HepG2 (cell line): ENCODE measurements around the gene SIGLEC8. TPM values are rescaled to one million over a fixed set of nuclear protein-coding genes. Genes with fewer than 3 reads are reported as not detected.

Source experiments
- ASH2L ChIP-seq: fragments of 300-600, 200-600 bp; sonication (generic); IDR thresholded peaks from 2 replicates; pipeline ENCODE4 v1.7.0; 2017; ENCODE audit warnings: low read depth, mild to moderate bottlenecking, moderate library complexity, mixed read lengths, low read length; ENCODE audit not compliant: insufficient read length
- CBX5 ChIP-seq: sonication (generic); formaldehyde crosslinking; IDR thresholded peaks from 2 replicates; pipeline ENCODE4 v1.4.0; 2020; ENCODE audit warnings: missing genetic modification reagents, borderline replicate concordance
- FOSL2 ChIP-seq: sonication (generic); formaldehyde crosslinking; IDR thresholded peaks from 2 replicates; pipeline ENCODE4 v1.4.0; 2020; ENCODE audit warnings: missing genetic modification reagents
- KLF9 ChIP-seq: IDR thresholded peaks from 2 replicates; pipeline ENCODE4 v1.6.1; 2016; ENCODE audit warnings: low read depth
- NFE2L1 ChIP-seq: sonication (generic); formaldehyde crosslinking; IDR thresholded peaks from 2 replicates; pipeline ENCODE4 v1.4.0; 2020; ENCODE audit warnings: missing genetic modification reagents, mild to moderate bottlenecking, borderline replicate concordance
- NFRKB ChIP-seq: fragments of 450-650 bp; IDR thresholded peaks from 2 replicates; pipeline ENCODE4 v1.6.1; 2017
- PHF20 ChIP-seq: sonication (generic); formaldehyde crosslinking; IDR thresholded peaks from 2 replicates; pipeline ENCODE4 v1.5.0; 2020; ENCODE audit warnings: mild to moderate bottlenecking, missing genetic modification reagents
- REPIN1 ChIP-seq: sonication (generic); formaldehyde crosslinking; IDR thresholded peaks from 2 replicates; pipeline ENCODE4 v1.8.0; 2022; ENCODE audit warnings: missing genetic modification reagents, low read depth, mild to moderate bottlenecking, borderline replicate concordance
- SMC3 ChIP-seq: IDR thresholded peaks from 2 replicates; pipeline ENCODE4 v1.6.1; 2011; ENCODE audit warnings: low read length, improper control_type of control experiment
- TAF1 ChIP-seq: sonication (generic); formaldehyde crosslinking; IDR thresholded peaks from 2 replicates; pipeline ENCODE4 v1.4.0; 2020; ENCODE audit warnings: missing genetic modification reagents
- ZNF225 ChIP-seq: sonication (generic); formaldehyde crosslinking; IDR thresholded peaks from 2 replicates; pipeline ENCODE4 v1.4.0; 2020; ENCODE audit warnings: mild to moderate bottlenecking, missing genetic modification reagents
- ZNF552 ChIP-seq: sonication (generic); formaldehyde crosslinking; IDR thresholded peaks from 2 replicates; pipeline ENCODE4 v1.9.0; 2022; ENCODE audit warnings: missing genetic modification reagents, mild to moderate bottlenecking, borderline replicate concordance
- ZNF768 ChIP-seq: sonication (generic); formaldehyde crosslinking; IDR thresholded peaks from 2 replicates; pipeline ENCODE4 v1.4.0; 2020; ENCODE audit warnings: missing genetic modification reagents
- ZNF773 ChIP-seq: sonication (generic); formaldehyde crosslinking; IDR thresholded peaks from 2 replicates; pipeline ENCODE4 v1.4.0; 2020; ENCODE audit warnings: missing genetic modification reagents, borderline replicate concordance
- polyA plus RNA-seq, 8 experiments: library from polyadenylated mRNA; depleted of rRNA in 3 of 8; stranded (reverse) in 7 of 8; unstranded in 1 of 8; fragments of >200 nt; fragmentation: Illumina TruSeq in 4 of 8; extraction: Trizol in 4 of 8; gene quantifications; 2 replicates each; pipeline versions ENCODE4 v1.2.1 to v1.2.3, GENCODE V29; 2011 to 2016; ENCODE audit warnings: low read depth in 4 of 8, missing spikeins in 1 of 8, mixed read lengths in 1 of 8; ENCODE audit not compliant: insufficient read depth in 1 of 8
- total RNA-seq, 5 experiments: library from RNA; depleted of rRNA; stranded (reverse); fragments of >200 nt; fragmentation: Illumina TruSeq; extraction: Trizol; gene quantifications; 2 replicates each; pipeline ENCODE4 v1.2.3, GENCODE V29; 2016; ENCODE audit warnings: low read depth in 1 of 5
- TF ChIP-seq, protein P1 (sequence below): sonication (generic); formaldehyde crosslinking; conservative IDR thresholded peaks from 2 replicates; pipeline ENCODE4 v1.5.0; 2020; ENCODE audit warnings: missing genetic modification reagents
- TF ChIP-seq, protein P2 (sequence below): sonication (generic); formaldehyde crosslinking; IDR thresholded peaks from 2 replicates; pipeline ENCODE4 v1.5.0; 2020; ENCODE audit warnings: missing genetic modification reagents
- TF ChIP-seq, protein P3 (sequence below): sonication (generic); formaldehyde crosslinking; IDR thresholded peaks from 2 replicates; pipeline ENCODE4 v1.4.0; 2020; ENCODE audit warnings: mild to moderate bottlenecking, missing genetic modification reagents
- TF ChIP-seq, protein P4 (sequence below): sonication (generic); formaldehyde crosslinking; IDR thresholded peaks from 2 replicates; pipeline ENCODE4 v1.8.1; 2023; ENCODE audit warnings: missing genetic modification reagents, mild to moderate bottlenecking, borderline replicate concordance
- TF ChIP-seq, protein P5 (sequence below): sonication (generic); formaldehyde crosslinking; IDR thresholded peaks from 2 replicates; pipeline ENCODE4 v1.5.0; 2020; ENCODE audit warnings: missing genetic modification reagents
- TF ChIP-seq, protein P6 (sequence below): sonication (generic); formaldehyde crosslinking; IDR thresholded peaks from 2 replicates; pipeline ENCODE4 v1.4.0; 2020; ENCODE audit warnings: mild to moderate bottlenecking, low read depth, missing genetic modification reagents
- TF ChIP-seq, protein P7 (sequence below): sonication (generic); formaldehyde crosslinking; IDR thresholded peaks from 2 replicates; pipeline ENCODE4 v1.5.0; 2020; ENCODE audit warnings: mild to moderate bottlenecking, missing genetic modification reagents, borderline replicate concordance

Gene SIGLEC8
- total and polyA plus RNA-seq, 2 of the 13 experiments (the other 11 are each of a cell fraction or from before 2014, with no cell fraction given): not detected

DNA sequence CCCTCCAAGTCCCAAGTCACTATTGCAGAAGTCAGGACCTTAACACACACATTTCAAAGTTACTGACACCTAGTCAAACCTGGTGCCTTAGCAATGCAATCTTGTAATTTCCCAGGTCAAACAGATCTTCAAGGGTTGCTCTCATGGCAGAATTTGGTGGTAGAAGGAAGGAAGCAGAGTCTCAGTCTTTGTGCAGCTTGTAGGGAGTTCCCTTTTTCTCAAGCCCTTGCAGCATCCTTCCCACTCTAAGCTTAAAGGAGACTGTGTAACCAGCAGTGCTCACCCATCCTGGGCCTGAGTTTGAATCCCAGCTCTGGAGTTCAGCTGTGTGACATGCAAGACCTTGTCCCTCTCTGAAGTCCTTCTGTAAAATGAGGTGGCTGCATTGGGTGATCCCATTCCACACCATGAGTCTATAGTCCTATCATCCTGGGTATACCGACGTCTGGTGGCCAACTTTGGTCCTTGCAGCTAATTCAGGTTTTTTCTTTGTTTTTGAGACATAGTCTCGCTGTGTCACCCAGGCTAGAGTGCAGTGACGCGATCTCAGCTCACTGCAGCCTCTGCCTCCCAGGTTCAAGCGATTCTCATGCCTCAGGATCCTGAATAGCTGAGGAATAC, 50.6 kb downstream of the SIGLEC8 start (continued):
- TF ChIP-seq, protein P1, sequence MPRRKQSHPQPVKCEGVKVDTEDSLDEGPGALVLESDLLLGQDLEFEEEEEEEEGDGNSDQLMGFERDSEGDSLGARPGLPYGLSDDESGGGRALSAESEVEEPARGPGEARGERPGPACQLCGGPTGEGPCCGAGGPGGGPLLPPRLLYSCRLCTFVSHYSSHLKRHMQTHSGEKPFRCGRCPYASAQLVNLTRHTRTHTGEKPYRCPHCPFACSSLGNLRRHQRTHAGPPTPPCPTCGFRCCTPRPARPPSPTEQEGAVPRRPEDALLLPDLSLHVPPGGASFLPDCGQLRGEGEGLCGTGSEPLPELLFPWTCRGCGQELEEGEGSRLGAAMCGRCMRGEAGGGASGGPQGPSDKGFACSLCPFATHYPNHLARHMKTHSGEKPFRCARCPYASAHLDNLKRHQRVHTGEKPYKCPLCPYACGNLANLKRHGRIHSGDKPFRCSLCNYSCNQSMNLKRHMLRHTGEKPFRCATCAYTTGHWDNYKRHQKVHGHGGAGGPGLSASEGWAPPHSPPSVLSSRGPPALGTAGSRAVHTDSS (CRISPR knock-in tag): no peak
- TF ChIP-seq, protein P2, sequence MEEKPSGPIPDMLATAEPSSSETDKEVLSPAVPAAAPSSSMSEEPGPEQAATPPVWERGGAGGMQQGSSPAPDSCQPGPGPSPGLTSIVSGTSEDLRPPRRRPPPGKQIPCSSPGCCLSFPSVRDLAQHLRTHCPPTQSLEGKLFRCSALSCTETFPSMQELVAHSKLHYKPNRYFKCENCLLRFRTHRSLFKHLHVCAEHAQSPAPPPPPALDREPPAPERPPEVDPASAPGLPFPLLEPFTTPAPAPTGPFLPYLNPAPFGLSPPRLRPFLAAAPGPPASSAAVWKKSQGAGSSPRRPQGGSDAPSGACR: no peak
- TF ChIP-seq, protein P3, sequence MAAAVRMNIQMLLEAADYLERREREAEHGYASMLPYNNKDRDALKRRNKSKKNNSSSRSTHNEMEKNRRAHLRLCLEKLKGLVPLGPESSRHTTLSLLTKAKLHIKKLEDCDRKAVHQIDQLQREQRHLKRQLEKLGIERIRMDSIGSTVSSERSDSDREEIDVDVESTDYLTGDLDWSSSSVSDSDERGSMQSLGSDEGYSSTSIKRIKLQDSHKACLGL (CRISPR knock-in tag): no peak
- TF ChIP-seq, protein P4, sequence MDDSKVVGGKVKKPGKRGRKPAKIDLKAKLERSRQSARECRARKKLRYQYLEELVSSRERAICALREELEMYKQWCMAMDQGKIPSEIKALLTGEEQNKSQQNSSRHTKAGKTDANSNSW (CRISPR knock-in tag): no peak
- TF ChIP-seq TAF1 (CRISPR knock-in tag): no peak
- TF ChIP-seq, protein P5, sequence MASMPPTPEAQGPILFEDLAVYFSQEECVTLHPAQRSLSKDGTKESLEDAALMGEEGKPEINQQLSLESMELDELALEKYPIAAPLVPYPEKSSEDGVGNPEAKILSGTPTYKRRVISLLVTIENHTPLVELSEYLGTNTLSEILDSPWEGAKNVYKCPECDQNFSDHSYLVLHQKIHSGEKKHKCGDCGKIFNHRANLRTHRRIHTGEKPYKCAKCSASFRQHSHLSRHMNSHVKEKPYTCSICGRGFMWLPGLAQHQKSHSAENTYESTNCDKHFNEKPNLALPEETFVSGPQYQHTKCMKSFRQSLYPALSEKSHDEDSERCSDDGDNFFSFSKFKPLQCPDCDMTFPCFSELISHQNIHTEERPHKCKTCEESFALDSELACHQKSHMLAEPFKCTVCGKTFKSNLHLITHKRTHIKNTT (CRISPR knock-in tag): no peak
- peak; percentile 22; the same call in 1 of the 2 replicates for TF ChIP-seq FOSL2 (CRISPR knock-in tag)
- TF ChIP-seq ASH2L: no peak
- TF ChIP-seq PHF20: 0 out of 2 replicates have a peak, but pooled peaks have one; percentile 20
- no peak for TF ChIP-seq REPIN1 (CRISPR knock-in tag)
- no peak for TF ChIP-seq ZNF225 (CRISPR knock-in tag)
- TF ChIP-seq, protein P6, sequence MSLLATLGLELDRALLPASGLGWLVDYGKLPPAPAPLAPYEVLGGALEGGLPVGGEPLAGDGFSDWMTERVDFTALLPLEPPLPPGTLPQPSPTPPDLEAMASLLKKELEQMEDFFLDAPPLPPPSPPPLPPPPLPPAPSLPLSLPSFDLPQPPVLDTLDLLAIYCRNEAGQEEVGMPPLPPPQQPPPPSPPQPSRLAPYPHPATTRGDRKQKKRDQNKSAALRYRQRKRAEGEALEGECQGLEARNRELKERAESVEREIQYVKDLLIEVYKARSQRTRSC (CRISPR knock-in tag): no peak
- no peak for TF ChIP-seq CBX5 (CRISPR knock-in tag)
- TF ChIP-seq ZNF552 (CRISPR knock-in tag): no peak
- peak; percentile 95 for TF ChIP-seq SMC3
- TF ChIP-seq NFE2L1: no peak
- no peak for TF ChIP-seq KLF9 (CRISPR knock-in tag)
- TF ChIP-seq ZNF773 (CRISPR knock-in tag): no peak
- TF ChIP-seq NFRKB: no peak
- TF ChIP-seq, protein P7, sequence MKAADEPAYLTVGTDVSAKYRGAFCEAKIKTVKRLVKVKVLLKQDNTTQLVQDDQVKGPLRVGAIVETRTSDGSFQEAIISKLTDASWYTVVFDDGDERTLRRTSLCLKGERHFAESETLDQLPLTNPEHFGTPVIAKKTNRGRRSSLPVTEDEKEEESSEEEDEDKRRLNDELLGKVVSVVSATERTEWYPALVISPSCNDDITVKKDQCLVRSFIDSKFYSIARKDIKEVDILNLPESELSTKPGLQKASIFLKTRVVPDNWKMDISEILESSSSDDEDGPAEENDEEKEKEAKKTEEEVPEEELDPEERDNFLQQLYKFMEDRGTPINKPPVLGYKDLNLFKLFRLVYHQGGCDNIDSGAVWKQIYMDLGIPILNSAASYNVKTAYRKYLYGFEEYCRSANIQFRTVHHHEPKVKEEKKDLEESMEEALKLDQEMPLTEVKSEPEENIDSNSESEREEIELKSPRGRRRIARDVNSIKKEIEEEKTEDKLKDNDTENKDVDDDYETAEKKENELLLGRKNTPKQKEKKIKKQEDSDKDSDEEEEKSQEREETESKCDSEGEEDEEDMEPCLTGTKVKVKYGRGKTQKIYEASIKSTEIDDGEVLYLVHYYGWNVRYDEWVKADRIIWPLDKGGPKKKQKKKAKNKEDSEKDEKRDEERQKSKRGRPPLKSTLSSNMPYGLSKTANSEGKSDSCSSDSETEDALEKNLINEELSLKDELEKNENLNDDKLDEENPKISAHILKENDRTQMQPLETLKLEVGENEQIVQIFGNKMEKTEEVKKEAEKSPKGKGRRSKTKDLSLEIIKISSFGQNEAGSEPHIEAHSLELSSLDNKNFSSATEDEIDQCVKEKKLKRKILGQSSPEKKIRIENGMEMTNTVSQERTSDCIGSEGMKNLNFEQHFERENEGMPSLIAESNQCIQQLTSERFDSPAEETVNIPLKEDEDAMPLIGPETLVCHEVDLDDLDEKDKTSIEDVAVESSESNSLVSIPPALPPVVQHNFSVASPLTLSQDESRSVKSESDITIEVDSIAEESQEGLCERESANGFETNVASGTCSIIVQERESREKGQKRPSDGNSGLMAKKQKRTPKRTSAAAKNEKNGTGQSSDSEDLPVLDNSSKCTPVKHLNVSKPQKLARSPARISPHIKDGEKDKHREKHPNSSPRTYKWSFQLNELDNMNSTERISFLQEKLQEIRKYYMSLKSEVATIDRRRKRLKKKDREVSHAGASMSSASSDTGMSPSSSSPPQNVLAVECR (CRISPR knock-in tag): no peak
- peak; percentile 52; the same call in 1 of the 2 replicates for TF ChIP-seq ZNF768 (CRISPR knock-in tag)
